Superior temporal gyrus (tissue), 1 donor: ENCODE data around the gene RUNDC1.

ENCODE experiments used
- DNase-seq: peaks from one replicate; pipeline ENCODE4 v3.0.0-alpha.2; 2016; ENCODE audit errors: extremely low spot score

Gene RUNDC1

DNA sequence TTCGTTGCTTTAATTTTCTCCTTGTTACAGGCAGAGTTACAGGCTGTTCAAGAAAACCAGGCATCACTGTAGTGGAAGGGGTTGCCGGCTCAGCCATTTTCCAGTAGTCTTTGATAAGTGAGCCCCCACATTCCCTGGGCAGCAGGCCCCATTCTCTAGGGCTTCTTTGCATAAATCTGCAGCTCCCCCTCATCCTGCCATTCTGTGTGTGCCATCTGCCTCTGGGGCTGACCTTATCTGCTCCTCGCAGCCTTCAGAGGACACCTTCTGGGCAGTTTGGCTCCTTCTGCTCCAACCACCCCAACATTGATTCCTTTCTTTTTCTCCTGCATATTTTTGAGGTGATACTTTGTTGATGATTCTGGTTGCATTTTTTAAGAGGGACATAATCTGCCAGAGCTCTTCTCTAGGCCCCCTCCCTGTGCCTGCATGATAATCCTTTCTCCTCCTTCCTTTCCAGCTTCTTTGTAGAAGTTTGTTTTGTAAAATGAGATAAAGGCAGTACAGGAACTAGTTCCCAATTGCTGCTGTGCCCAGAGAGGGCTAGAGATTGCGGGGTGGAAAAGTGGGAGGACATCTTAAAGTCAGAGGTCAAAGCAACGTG is 61.8 kb downstream of the RUNDC1 start:
- no peak for DNase-seq
